Endothelial cell of umbilical vein (primary cell): Measurements from ENCODE around the gene SH3RF3. TPM values are rescaled to one million over a fixed set of nuclear protein-coding genes. Genes with fewer than 3 reads are reported as not detected.

Experiments used
- BruUV-seq: library from RNA; stranded (reverse); fragments of 400-500 nt; replicated peaks from 2 replicates; lab custom pipeline; 2021; lab: Mats Ljungman, UMichigan
- CTCF ChIA-PET: fragments of 300-600, 350-600 bp; sonication (Branson Sonifier 250); formaldehyde crosslinking; loops from one replicate; lab custom pipeline; 2021; ENCODE audit warnings: antibody characterized with exemption, inconsistent platforms; lab: Charles Lee
- POLR2A ChIA-PET: fragments of 300-600, 350-600 bp; sonication (Branson Sonifier 250); formaldehyde crosslinking; loops from one replicate; lab custom pipeline; 2021; ENCODE audit warnings: antibody characterized with exemption, inconsistent platforms; lab: Charles Lee
- DNase-seq: peaks from one replicate; pipeline ENCODE4 v3.0.0-alpha.2; 2011; ENCODE audit warnings: low read depth, low spot score
- FAIRE-seq: peaks from 2 replicates; lab custom pipeline; 2011; peaks lifted over from hg19 to GRCh38; lab: Jason Lieb, UNC
- H2AFZ ChIP-seq: 2 replicates; pipeline ENCODE4 v1.6.0; 2012; ENCODE audit warnings: low read depth, low read length, control low read depth, inconsistent platforms
- H3K27ac ChIP-seq: 2 replicates; pipeline ENCODE4 v1.5.1; 2011; ENCODE audit warnings: low read depth, mild to moderate bottlenecking, control low read depth, low read length, moderate library complexity; ENCODE audit not compliant: insufficient read depth
- H3K27me3 ChIP-seq, 2 experiments: 2 replicates each; pipeline versions ENCODE4 v1.6.0 to v1.6.1; 2011; ENCODE audit warnings: low read length in 2 of 2, mixed read lengths in 1 of 2; ENCODE audit not compliant: control insufficient read depth in 2 of 2, insufficient read depth in 2 of 2
- H3K36me3 ChIP-seq, 2 experiments: 2 replicates in 1 of 2; 3 replicates in 1 of 2; pipeline ENCODE4 v1.5.1; 2011; ENCODE audit warnings: low read length in 2 of 2, mild to moderate bottlenecking in 1 of 2, moderate library complexity in 1 of 2; ENCODE audit not compliant: control insufficient read depth in 2 of 2, insufficient read depth in 2 of 2; ENCODE audit errors: extremely low read depth in 1 of 2
- H3K4me1 ChIP-seq: 3 replicates; pipeline ENCODE4 v1.5.1; 2011; ENCODE audit warnings: mild to moderate bottlenecking, low read length; ENCODE audit not compliant: control insufficient read depth, insufficient read depth; ENCODE audit errors: extremely low read depth
- H3K4me2 ChIP-seq: 2 replicates; pipeline ENCODE4 v1.6.1; 2011; ENCODE audit warnings: low read length, control low read depth, mixed read lengths; ENCODE audit not compliant: insufficient read depth
- H3K4me3 ChIP-seq, 3 experiments: fragments of 200-600 bp in 1 of 3; sonication (generic), shearing (Covaris generic) in 1 of 3; replicated peaks in 1 of 3; 2 replicates each; pipeline ENCODE4 v1.5.1; 2011 to 2016; ENCODE audit warnings: control low read depth in 3 of 3, low read length in 3 of 3, mild to moderate bottlenecking in 2 of 3, inconsistent platforms in 1 of 3, low read depth in 1 of 3, moderate library complexity in 1 of 3; ENCODE audit not compliant: insufficient read depth in 1 of 3
- H3K79me2 ChIP-seq: 2 replicates; pipeline ENCODE4 v1.6.0; 2012; ENCODE audit warnings: low read length, inconsistent platforms; ENCODE audit not compliant: control insufficient read depth, insufficient read depth
- H3K9ac ChIP-seq: replicated peaks from 2 replicates; pipeline ENCODE3; 2011; ENCODE audit warnings: low read length, control low read depth; ENCODE audit not compliant: insufficient read depth; ENCODE audit errors: extremely low read depth
- H3K9me1 ChIP-seq: replicated peaks from 3 replicates; pipeline ENCODE4 v1.6.0; 2011; ENCODE audit warnings: mild to moderate bottlenecking, low read length; ENCODE audit not compliant: control insufficient read depth, insufficient read depth; ENCODE audit errors: extremely low read depth
- H3K9me3 ChIP-seq: replicated peaks from 2 replicates; pipeline ENCODE4 v1.5.1; 2012; ENCODE audit warnings: low read length, inconsistent platforms; ENCODE audit not compliant: control insufficient read depth, insufficient read depth
- H4K20me1 ChIP-seq: replicated peaks from 2 replicates; pipeline ENCODE3; 2011; ENCODE audit warnings: mild to moderate bottlenecking, low read length; ENCODE audit not compliant: control insufficient read depth, insufficient read depth; ENCODE audit errors: extremely low read depth
- CTCF ChIP-seq, 2 donors: IDR thresholded peaks; 1 replicate in 1 of 2; 2 replicates in 1 of 2; pipeline ENCODE4 v1.5.1; 2011; ENCODE audit warnings: low read length in 2 of 2, mild to moderate bottlenecking in 2 of 2, moderate library complexity in 2 of 2, control low read depth in 1 of 2, inconsistent platforms in 1 of 2, low read depth in 1 of 2; ENCODE audit not compliant: insufficient read depth in 1 of 2; ENCODE audit errors: extremely low read depth in 1 of 2
- EZH2 ChIP-seq: IDR thresholded peaks from 2 replicates; pipeline ENCODE4 v1.6.1; 2012; ENCODE audit warnings: borderline replicate concordance, low read depth, mild to moderate bottlenecking, moderate library complexity, low read length, inconsistent platforms; ENCODE audit not compliant: severe bottlenecking
- FOS ChIP-seq: IDR thresholded peaks from 2 replicates; pipeline ENCODE4 v1.6.1; 2011; ENCODE audit warnings: mild to moderate bottlenecking, low read length, moderate library complexity, borderline replicate concordance; ENCODE audit not compliant: insufficient read depth
- GATA2 ChIP-seq: IDR thresholded peaks from 2 replicates; pipeline ENCODE4 v1.7.0; 2011; ENCODE audit warnings: low read depth, mild to moderate bottlenecking, moderate library complexity, mixed read lengths, low read length; ENCODE audit not compliant: insufficient read length, insufficient read depth
- JUN ChIP-seq: IDR thresholded peaks from 2 replicates; pipeline ENCODE4 v1.6.1; 2011; ENCODE audit warnings: borderline replicate concordance, low read depth; ENCODE audit not compliant: insufficient read length, insufficient read depth
- MAX ChIP-seq: IDR thresholded peaks from 2 replicates; pipeline ENCODE4 v1.6.1; 2011; ENCODE audit not compliant: insufficient read depth, insufficient read length
- MYC ChIP-seq: IDR thresholded peaks from one replicate; pipeline ENCODE4 v1.6.1; 2011; ENCODE audit warnings: mild to moderate bottlenecking, low read depth, low read length
- POLR2A ChIP-seq: IDR thresholded peaks from 2 replicates; pipeline ENCODE4 v1.6.1; 2012; ENCODE audit warnings: low read depth, mild to moderate bottlenecking, control low read depth, low read length
- POLR2AphosphoS5 ChIP-seq: IDR thresholded peaks from 2 replicates; pipeline ENCODE4 v1.6.1; 2012; ENCODE audit warnings: low read depth, mild to moderate bottlenecking, control low read depth, low read length, moderate library complexity; ENCODE audit not compliant: insufficient read depth
- dilution Hi-C: fragments of 300-500 bp; cut with MboI; formaldehyde crosslinking; loops from one replicate; pipeline ENCODE4 v1.15.0; 2019; ENCODE audit warnings: low sequenced_read_pairs; ENCODE audit not compliant: extremely low pct_ligation_motif_present
- intact Hi-C: fragments of 100-400 bp; cut with micrococcal nuclease; formaldehyde crosslinking; loops from one replicate; pipeline ENCODE4 v1.10.0; 2022
- polyA plus RNA-seq, 4 experiments: library from polyadenylated mRNA; depleted of rRNA in 3 of 4; stranded (reverse) in 3 of 4; unstranded in 1 of 4; fragments of >200 nt; gene quantifications; 2 replicates each; pipeline versions ENCODE4 v1.2.1 to v1.2.3, GENCODE V29; 2011 to 2012; ENCODE audit warnings: missing spikeins in 1 of 4
- total RNA-seq: library from RNA; stranded (reverse); gene quantifications from 2 replicates; pipeline ENCODE4 v1.2.3, GENCODE V29; 2021

SH3RF3 gene
- total and polyA plus RNA-seq, 2 donors (not counting 3 experiments of a cell fraction or from before 2014, with no cell fraction given), result 3.8 to 14.7 TPM

- FAIRE-seq, result no peak
- no peak overlapping the region for H3K4me3 ChIP-seq
- H3K4me2 ChIP-seq, result no peak overlapping the region
- no peak overlapping the region for H2AFZ ChIP-seq
- no TSS peak for BruUV-seq
- no peak for DNase-seq
- no peak overlapping the region for H3K27ac ChIP-seq
- ChIA-PET POLR2A (no interaction called here), CTCF (interaction anchor here (1.0 to 4.3 kb wide), 3 partner anchors 10 to 387 kb away, joined by 3 to 10 read pairs (median 5); no protein-coding TSS in a partner anchor)
- H3K9ac ChIP-seq, result no peak overlapping the region
- H3K27me3 ChIP-seq, result no peaks in the 10 kb centered on the region
- TF ChIP-seq FOS (no peak), POLR2AphosphoS5 (no peak), MAX (no peak), MYC (no peak), JUN (no peak), POLR2A (no peak), CTCF (IDR thresholded peaks at IDR 0.05; ENCODE audit: extremely low read depth in 1 of 2, insufficient read depth in 1 of 2, low read depth in 1 of 2, low read length in 2 of 2) (no peak), EZH2 (no peak), GATA2 (no peak)
- no peaks in the 10 kb centered on the region for H4K20me1 ChIP-seq
- H3K79me2 ChIP-seq, result no peaks in the 10 kb centered on the region
- no peaks in the 10 kb centered on the region for H3K4me1 ChIP-seq
- intact Hi-C loops (loop anchor here (5.0 kb wide), 1 partner anchor 92 kb away; no protein-coding TSS in a partner anchor), dilution Hi-C loops (no loop called here)
- H3K9me3 ChIP-seq, result no peaks in the 10 kb centered on the region
- H3K9me1 ChIP-seq, result no peaks in the 10 kb centered on the region
- H3K36me3 ChIP-seq, result no peaks in the 10 kb centered on the region
Measured at GRCh38 chr2:109513749-109514588, 385.0 kb downstream of the SH3RF3 start.
